KMS-11 (cell line): ENCODE data around the gene CDK6.

Experiments
- H2AFZ ChIP-seq: fragments of 200-600 bp; sonication (generic); 2 replicates; pipeline ENCODE4 v1.6.1; 2016; ENCODE audit warnings: antibody characterized with exemption, mixed run types, low read depth
- H3K27ac ChIP-seq: fragments of 200-600 bp; sonication (generic); 2 replicates; pipeline ENCODE4 v1.6.1; 2016; ENCODE audit warnings: mild to moderate bottlenecking, mixed run types
- H3K27me3 ChIP-seq: fragments of 200-600 bp; sonication (generic); 2 replicates; pipeline ENCODE4 v1.6.1; 2017; ENCODE audit warnings: mild to moderate bottlenecking, low read depth, mixed run types, moderate library complexity; ENCODE audit not compliant: insufficient read depth
- H3K36me3 ChIP-seq: fragments of 200-600 bp; sonication (generic); 2 replicates; pipeline ENCODE4 v1.6.1; 2017; ENCODE audit warnings: mild to moderate bottlenecking, mixed run types; ENCODE audit not compliant: insufficient read depth
- H3K4me1 ChIP-seq: fragments of 200-600 bp; sonication (generic); 2 replicates; pipeline ENCODE4 v1.6.1; 2016; ENCODE audit warnings: mild to moderate bottlenecking, low read depth, mixed run types; ENCODE audit not compliant: poor library complexity, severe bottlenecking
- H3K4me2 ChIP-seq: fragments of 200-600 bp; sonication (generic); 2 replicates; pipeline ENCODE4 v1.7.0; 2016; ENCODE audit warnings: mild to moderate bottlenecking, mixed run types
- H3K4me3 ChIP-seq: fragments of 200-600 bp; sonication (generic); IDR thresholded peaks from 2 replicates; pipeline ENCODE4 v1.6.1; 2017; ENCODE audit warnings: low read depth, low read length, mixed read lengths; ENCODE audit not compliant: insufficient read depth
- H3K79me2 ChIP-seq: fragments of 200-600 bp; sonication (generic); 2 replicates; pipeline ENCODE4 v1.6.1; 2016; ENCODE audit warnings: low read depth, mixed run types; ENCODE audit not compliant: insufficient read depth
- H3K9ac ChIP-seq: fragments of 200-600 bp; sonication (generic); 2 replicates; pipeline ENCODE4 v1.6.1; 2016; ENCODE audit warnings: mild to moderate bottlenecking, mixed run types
- H4K20me1 ChIP-seq: fragments of 200-600 bp; sonication (generic); 2 replicates; pipeline ENCODE4 v1.6.1; 2016; ENCODE audit warnings: mild to moderate bottlenecking, mixed run types; ENCODE audit not compliant: insufficient read depth
- TF ChIP-seq, protein P1 (sequence below): fragments of 200-600 bp; sonication (generic); conservative IDR thresholded peaks from 2 replicates; pipeline ENCODE4 v1.6.1; 2017; ENCODE audit warnings: low read depth, mild to moderate bottlenecking, antibody characterized with exemption, low read length, moderate library complexity, mixed read lengths

The CDK6 gene

DNA sequence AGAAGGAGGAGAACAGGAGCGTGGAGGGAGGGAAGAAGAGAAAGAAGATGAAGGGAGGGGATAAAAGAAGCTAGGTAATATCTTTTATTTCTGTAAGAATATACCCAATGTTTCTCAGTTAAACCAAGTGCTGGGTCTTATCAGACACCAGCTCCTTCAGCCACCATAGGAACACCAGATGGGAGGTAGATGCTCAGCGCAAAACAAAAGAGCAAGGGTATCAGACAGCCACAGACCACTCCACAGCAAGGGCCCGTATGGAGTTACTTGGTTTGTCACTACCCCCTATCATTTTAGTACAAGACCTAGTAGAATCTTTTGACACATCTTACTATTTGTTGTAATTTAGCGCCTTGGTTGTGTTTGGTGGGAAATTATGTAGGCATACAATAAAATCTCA is 180.3 kb downstream of the CDK6 start:
- H3K79me2 ChIP-seq: peaks cover 92% of the 10 kb centered on the region
- TF ChIP-seq, protein P1, sequence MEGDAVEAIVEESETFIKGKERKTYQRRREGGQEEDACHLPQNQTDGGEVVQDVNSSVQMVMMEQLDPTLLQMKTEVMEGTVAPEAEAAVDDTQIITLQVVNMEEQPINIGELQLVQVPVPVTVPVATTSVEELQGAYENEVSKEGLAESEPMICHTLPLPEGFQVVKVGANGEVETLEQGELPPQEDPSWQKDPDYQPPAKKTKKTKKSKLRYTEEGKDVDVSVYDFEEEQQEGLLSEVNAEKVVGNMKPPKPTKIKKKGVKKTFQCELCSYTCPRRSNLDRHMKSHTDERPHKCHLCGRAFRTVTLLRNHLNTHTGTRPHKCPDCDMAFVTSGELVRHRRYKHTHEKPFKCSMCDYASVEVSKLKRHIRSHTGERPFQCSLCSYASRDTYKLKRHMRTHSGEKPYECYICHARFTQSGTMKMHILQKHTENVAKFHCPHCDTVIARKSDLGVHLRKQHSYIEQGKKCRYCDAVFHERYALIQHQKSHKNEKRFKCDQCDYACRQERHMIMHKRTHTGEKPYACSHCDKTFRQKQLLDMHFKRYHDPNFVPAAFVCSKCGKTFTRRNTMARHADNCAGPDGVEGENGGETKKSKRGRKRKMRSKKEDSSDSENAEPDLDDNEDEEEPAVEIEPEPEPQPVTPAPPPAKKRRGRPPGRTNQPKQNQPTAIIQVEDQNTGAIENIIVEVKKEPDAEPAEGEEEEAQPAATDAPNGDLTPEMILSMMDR: no peak

DNA sequence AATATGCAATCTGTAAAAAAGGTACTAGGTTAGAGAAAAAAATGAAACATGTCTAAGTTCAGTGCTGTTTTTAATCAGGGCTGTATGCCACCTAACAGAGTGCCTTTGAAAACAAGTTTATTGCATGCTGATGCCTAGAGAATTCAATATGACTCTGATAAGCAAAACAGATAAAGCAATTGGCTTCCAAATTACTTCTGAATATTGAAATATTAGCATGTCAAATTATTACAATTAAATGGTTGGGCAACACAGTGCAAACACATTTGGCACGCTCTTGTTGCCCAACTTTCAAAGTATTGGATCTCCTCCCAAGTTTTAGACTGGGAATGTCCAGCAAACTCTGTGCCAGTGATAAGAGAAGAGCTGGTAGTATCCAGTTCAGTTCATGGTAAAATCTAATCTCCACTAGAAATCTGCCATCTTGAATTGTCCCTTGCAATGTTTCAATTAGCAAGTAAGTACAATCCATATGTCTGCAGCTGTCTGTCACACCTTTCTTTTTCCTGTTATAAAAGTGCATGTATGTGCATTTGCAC is 181.0 kb downstream of the CDK6 start:
- TF ChIP-seq, protein P1: no peak
- Histone ChIP-seq H3K27ac (no peak overlapping the region), H3K79me2 (peaks cover 96% of the 10 kb centered on the region)

More for the DNA sequence above, 180.3 kb downstream of the CDK6 start:
- Histone ChIP-seq H3K4me1 (peaks cover 3% of the 10 kb centered on the region), H3K9ac (no peak overlapping the region), H3K4me3 (no peak overlapping the region), H4K20me1 (peaks cover 7% of the 10 kb centered on the region; the same call in 1 of the 2 replicates), H3K27ac (no peak overlapping the region), H2AFZ (no peak overlapping the region), H3K27me3 (no peaks in the 10 kb centered on the region), H3K36me3 (no peaks in the 10 kb centered on the region), H3K4me2 (no peak overlapping the region)

DNA sequence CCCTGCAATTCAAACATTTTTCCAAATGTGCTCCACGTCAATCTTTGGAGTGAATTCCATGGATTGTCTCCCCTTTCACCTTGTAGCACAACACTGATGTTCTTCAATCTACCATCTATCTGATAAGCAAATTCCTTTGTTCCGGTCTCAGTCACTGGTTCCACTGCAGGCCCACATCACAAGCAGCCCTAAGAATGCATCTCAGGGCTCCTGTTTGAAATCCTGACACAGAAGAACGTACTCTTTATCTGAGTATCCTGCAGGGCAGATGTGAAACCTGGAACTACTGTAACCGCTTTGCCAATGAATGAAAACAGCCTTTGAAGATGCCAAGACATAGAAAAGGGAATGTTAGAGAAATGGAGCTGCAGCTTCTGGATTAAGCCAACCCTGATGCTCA is 183.2 kb downstream of the CDK6 start:
- H3K27me3 ChIP-seq: no peaks in the 10 kb centered on the region
- H2AFZ ChIP-seq: no peak overlapping the region
- H3K4me2 ChIP-seq: no peak overlapping the region
- no peaks in the 10 kb centered on the region for H3K4me1 ChIP-seq
- TF ChIP-seq, protein P1: no peak
- H3K36me3 ChIP-seq: no peaks in the 10 kb centered on the region
- no peak overlapping the region for H3K9ac ChIP-seq
- H3K79me2 ChIP-seq: peaks cover 97% of the 10 kb centered on the region
- no peak overlapping the region for H3K27ac ChIP-seq
- H3K4me3 ChIP-seq: no peak overlapping the region
- peaks cover 18% of the 10 kb centered on the region; the same call in 1 of the 2 replicates for H4K20me1 ChIP-seq

More for the DNA sequence above, 181.0 kb downstream of the CDK6 start:
- Histone ChIP-seq H4K20me1 (peaks cover 7% of the 10 kb centered on the region; the same call in 1 of the 2 replicates), H3K9ac (no peak overlapping the region), H3K27me3 (no peaks in the 10 kb centered on the region), H3K4me1 (peaks cover 3% of the 10 kb centered on the region), H3K4me3 (no peak overlapping the region), H3K36me3 (no peaks in the 10 kb centered on the region), H3K4me2 (no peak overlapping the region), H2AFZ (no peak overlapping the region)

DNA sequence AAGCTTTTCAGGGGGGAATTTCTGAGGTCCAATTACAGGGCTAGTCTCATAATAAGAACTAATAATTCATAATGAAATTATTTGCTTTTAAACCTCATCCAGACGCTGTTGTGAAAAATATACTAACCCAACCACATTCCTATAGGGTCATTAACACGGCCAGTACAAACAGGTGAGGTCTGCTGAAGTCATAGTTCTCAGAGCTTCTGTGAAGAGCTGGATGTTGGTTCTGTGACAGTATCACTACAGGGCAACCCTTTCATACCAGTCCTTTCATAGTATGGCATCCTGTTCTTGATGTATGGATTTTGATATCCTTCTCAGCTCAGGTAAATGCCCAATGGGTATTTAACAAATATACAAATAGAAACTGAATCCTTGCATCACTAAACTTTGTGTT is 183.8 kb downstream of the CDK6 start:
- Histone ChIP-seq H3K4me2 (no peak overlapping the region), H3K36me3 (no peaks in the 10 kb centered on the region), H3K4me1 (no peaks in the 10 kb centered on the region), H2AFZ (no peak overlapping the region), H3K27me3 (no peaks in the 10 kb centered on the region), H4K20me1 (peaks cover 18% of the 10 kb centered on the region; the same call in 1 of the 2 replicates), H3K79me2 (peaks cover 97% of the 10 kb centered on the region), H3K27ac (no peak overlapping the region), H3K4me3 (no peak overlapping the region), H3K9ac (no peak overlapping the region)
- TF ChIP-seq, protein P1: no peak
